SKM-1 treated with dmso at 0.1 percent for 144 hours (cell line): ENCODE data around the gene ERG.

Experiments
- DNase-seq: peaks from one replicate; lab custom pipeline; 2025; ENCODE audit not compliant: unreplicated experiment; lab: John Stamatoyannopoulos, UW

ERG gene

GRCh38 chr21:38475519-38475918 lies 22.8 kb downstream of the ERG start:
- DNase-seq, result no peak

- DNase-seq, result no peak
Measured at GRCh38 chr21:38474796-38475195, 23.5 kb downstream of the ERG start.

- DNase-seq, result no peak
Measured at GRCh38 chr21:38474124-38474523, 24.2 kb downstream of the ERG start.

GRCh38 chr21:38472412-38473108 lies 25.7 kb downstream of the ERG start:
- no peak for DNase-seq

- DNase-seq, result no peak
Measured at GRCh38 chr21:38471766-38472165, 26.5 kb downstream of the ERG start.

- DNase-seq, result no peak
Measured at GRCh38 chr21:38470755-38471154, 27.5 kb downstream of the ERG start.

GRCh38 chr21:38469642-38470041 lies 28.6 kb downstream of the ERG start:
- DNase-seq, result no peak

- no peak for DNase-seq
Measured at GRCh38 chr21:38468989-38469388, 29.3 kb downstream of the ERG start.

GRCh38 chr21:38467911-38468310 lies 30.4 kb downstream of the ERG start:
- no peak for DNase-seq

- peak; percentile 83 for DNase-seq
Measured at GRCh38 chr21:38467374-38467773, 30.9 kb downstream of the ERG start.

- DNase-seq, result no peak
Measured at GRCh38 chr21:38460171-38460742, 38.0 kb downstream of the ERG start.

- no peak for DNase-seq
Measured at GRCh38 chr21:38459490-38459889, 38.8 kb downstream of the ERG start.

- DNase-seq, result no peak
Measured at GRCh38 chr21:38455403-38455802, 42.9 kb downstream of the ERG start.

- DNase-seq, result no peak
Measured at GRCh38 chr21:38454702-38455101, 43.6 kb downstream of the ERG start.

- DNase-seq, result no peak
Measured at GRCh38 chr21:38454161-38454560, 44.1 kb downstream of the ERG start.

GRCh38 chr21:38448671-38449385 lies 49.4 kb downstream of the ERG start:
- peak; percentile 6 for DNase-seq

- DNase-seq, result no peak
Measured at GRCh38 chr21:38447611-38448010, 50.7 kb downstream of the ERG start.

- no peak for DNase-seq
Measured at GRCh38 chr21:38444691-38445090, 53.6 kb downstream of the ERG start.

- DNase-seq, result no peak
Measured at GRCh38 chr21:38443110-38443509, 55.2 kb downstream of the ERG start.

GRCh38 chr21:38441153-38441552 lies 57.1 kb downstream of the ERG start:
- DNase-seq, result no peak

- DNase-seq, result no peak
Measured at GRCh38 chr21:38440746-38441145, 57.5 kb downstream of the ERG start.

- peak; percentile 64 for DNase-seq
Measured at GRCh38 chr21:38439957-38440356, 58.3 kb downstream of the ERG start.
